ENCODE data around the gene ZNF30. TPM values are rescaled to one million over a fixed set of nuclear protein-coding genes. Genes with fewer than 3 reads are reported as not detected.

Gene ZNF30
- total RNA-seq, 1 experiment from 2014 or later, result 8.9 TPM

- no peak for DNase-seq
- Histone ChIP-seq H3K27me3 (ENCODE audit: control insufficient read depth, insufficient read depth, low read length) (no peaks in the 10 kb centered on the region), H3K4me3 (ENCODE audit: insufficient read depth, low read depth, low read length) (no peak overlapping the region), H3K36me3 (replicated peaks; ENCODE audit: control insufficient read depth, insufficient read depth, low read length) (peaks cover 5% of the 10 kb centered on the region)
These were observed 9.5 kb downstream of the ZNF30 start for GRCh38 chr19:34936184-34936583.

GRCh38 chr19:34938886-34939285 is 12.2 kb downstream of the ZNF30 start:
- DNase-seq, result no peak
- H3K27me3 ChIP-seq (ENCODE audit: control insufficient read depth, insufficient read depth, low read length), result no peaks in the 10 kb centered on the region
- H3K36me3 ChIP-seq (replicated peaks; ENCODE audit: control insufficient read depth, insufficient read depth, low read length), result peaks cover 12% of the 10 kb centered on the region
- H3K4me3 ChIP-seq (ENCODE audit: insufficient read depth, low read depth, low read length), result no peak overlapping the region

- H3K4me3 ChIP-seq (ENCODE audit: insufficient read depth, low read depth, low read length), result no peak overlapping the region
- DNase-seq, result no peak
- H3K27me3 ChIP-seq (ENCODE audit: control insufficient read depth, insufficient read depth, low read length), result no peaks in the 10 kb centered on the region
- H3K36me3 ChIP-seq (replicated peaks; ENCODE audit: control insufficient read depth, insufficient read depth, low read length), result peaks cover 9% of the 10 kb centered on the region
These were observed 17.3 kb downstream of the ZNF30 start for GRCh38 chr19:34943861-34944573.

GRCh38 chr19:34953092-34953491 is 26.4 kb downstream of the ZNF30 start:
- peaks cover 4% of the 10 kb centered on the region for H3K36me3 ChIP-seq (replicated peaks; ENCODE audit: control insufficient read depth, insufficient read depth, low read length)
- DNase-seq, result no peak
- no peak overlapping the region for H3K4me3 ChIP-seq (ENCODE audit: insufficient read depth, low read depth, low read length)
- no peaks in the 10 kb centered on the region for H3K27me3 ChIP-seq (ENCODE audit: control insufficient read depth, insufficient read depth, low read length)

GRCh38 chr19:34957830-34958751 is 31.4 kb downstream of the ZNF30 start:
- Histone ChIP-seq H3K4me3 (ENCODE audit: insufficient read depth, low read depth, low read length) (no peak overlapping the region), H3K27me3 (ENCODE audit: control insufficient read depth, insufficient read depth, low read length) (no peaks in the 10 kb centered on the region; the same call in 1 of the 2 replicates), H3K36me3 (replicated peaks; ENCODE audit: control insufficient read depth, insufficient read depth, low read length) (peaks cover 22% of the 10 kb centered on the region)
- DNase-seq, result no peak

- Histone ChIP-seq H3K27me3 (ENCODE audit: control insufficient read depth, insufficient read depth, low read length) (no peaks in the 10 kb centered on the region; the same call in none of the 2 replicates), H3K36me3 (replicated peaks; ENCODE audit: control insufficient read depth, insufficient read depth, low read length) (peaks cover 22% of the 10 kb centered on the region), H3K4me3 (ENCODE audit: insufficient read depth, low read depth, low read length) (no peak overlapping the region)
- DNase-seq, result no peak
These were observed 32.3 kb downstream of the ZNF30 start for GRCh38 chr19:34959021-34959420.

- DNase-seq, result no peak
- no peak overlapping the region for H3K4me3 ChIP-seq (ENCODE audit: insufficient read depth, low read depth, low read length)
- H3K27me3 ChIP-seq (ENCODE audit: control insufficient read depth, insufficient read depth, low read length), result no peaks in the 10 kb centered on the region; the same call in none of the 2 replicates
- H3K36me3 ChIP-seq (replicated peaks; ENCODE audit: control insufficient read depth, insufficient read depth, low read length), result peaks cover 22% of the 10 kb centered on the region
These were observed 33.6 kb downstream of the ZNF30 start for GRCh38 chr19:34960103-34960805.

GRCh38 chr19:34960940-34961679 is 34.4 kb downstream of the ZNF30 start:
- Histone ChIP-seq H3K4me3 (ENCODE audit: insufficient read depth, low read depth, low read length) (no peak overlapping the region), H3K36me3 (replicated peaks; ENCODE audit: control insufficient read depth, insufficient read depth, low read length) (peaks cover 22% of the 10 kb centered on the region), H3K27me3 (ENCODE audit: control insufficient read depth, insufficient read depth, low read length) (no peaks in the 10 kb centered on the region; the same call in none of the 2 replicates)
- DNase-seq, result no peak

GRCh38 chr19:34961775-34962686 is 35.3 kb downstream of the ZNF30 start:
- no peak for DNase-seq
- Histone ChIP-seq H3K27me3 (ENCODE audit: control insufficient read depth, insufficient read depth, low read length) (no peaks in the 10 kb centered on the region; the same call in none of the 2 replicates), H3K36me3 (replicated peaks; ENCODE audit: control insufficient read depth, insufficient read depth, low read length) (peaks cover 22% of the 10 kb centered on the region), H3K4me3 (ENCODE audit: insufficient read depth, low read depth, low read length) (peak overlapping the region; percentile 93; the same call in 1 of the 2 replicates)

- peak; percentile 37 for DNase-seq
- peaks cover 20% of the 10 kb centered on the region for H3K36me3 ChIP-seq (replicated peaks; ENCODE audit: control insufficient read depth, insufficient read depth, low read length)
- H3K27me3 ChIP-seq (ENCODE audit: control insufficient read depth, insufficient read depth, low read length), result no peaks in the 10 kb centered on the region; the same call in none of the 2 replicates
- peak overlapping the region; percentile 93 for H3K4me3 ChIP-seq (ENCODE audit: insufficient read depth, low read depth, low read length)
These were observed 36.2 kb downstream of the ZNF30 start for GRCh38 chr19:34962687-34963572.

- peak; percentile 91 for DNase-seq
- peaks cover 12% of the 10 kb centered on the region for H3K36me3 ChIP-seq (replicated peaks; ENCODE audit: control insufficient read depth, insufficient read depth, low read length)
- no peaks in the 10 kb centered on the region; the same call in none of the 2 replicates for H3K27me3 ChIP-seq (ENCODE audit: control insufficient read depth, insufficient read depth, low read length)
- peak within 1 kb of the TSS; percentile 93 for H3K4me3 ChIP-seq (ENCODE audit: insufficient read depth, low read depth, low read length)
These were observed 37.1 kb downstream of the ZNF30 start, which contains the start of gene ZNF792 for GRCh38 chr19:34963573-34964406. TSS of gene ZNF792 (minus strand) at chr19:34964229. CDS start at chr19:34963662, 567 bp downstream.

All from H7 (cell line).